Measurements from ENCODE around the gene TTC8. TPM values are rescaled to one million over a fixed set of nuclear protein-coding genes. Genes with fewer than 3 reads are reported as not detected.

TTC8 gene
- total RNA-seq, 1 experiment from 2014 or later = 23.9 TPM

- peaks cover 45% of the 10 kb centered on the region for H3K4me1 Mint-ChIP-seq (ENCODE audit: insufficient read depth, unreplicated experiment)
- CTCF ChIA-PET = no interaction called here
- no peaks in the 10 kb centered on the region for H3K27me3 Mint-ChIP-seq (ENCODE audit: insufficient read depth, unreplicated experiment)
- no peak overlapping the region for H3K4me3 Mint-ChIP-seq (ENCODE audit: unreplicated experiment)
- BruUV-seq (replicated peaks) = no TSS peak
- TF ChIP-seq, protein P1, sequence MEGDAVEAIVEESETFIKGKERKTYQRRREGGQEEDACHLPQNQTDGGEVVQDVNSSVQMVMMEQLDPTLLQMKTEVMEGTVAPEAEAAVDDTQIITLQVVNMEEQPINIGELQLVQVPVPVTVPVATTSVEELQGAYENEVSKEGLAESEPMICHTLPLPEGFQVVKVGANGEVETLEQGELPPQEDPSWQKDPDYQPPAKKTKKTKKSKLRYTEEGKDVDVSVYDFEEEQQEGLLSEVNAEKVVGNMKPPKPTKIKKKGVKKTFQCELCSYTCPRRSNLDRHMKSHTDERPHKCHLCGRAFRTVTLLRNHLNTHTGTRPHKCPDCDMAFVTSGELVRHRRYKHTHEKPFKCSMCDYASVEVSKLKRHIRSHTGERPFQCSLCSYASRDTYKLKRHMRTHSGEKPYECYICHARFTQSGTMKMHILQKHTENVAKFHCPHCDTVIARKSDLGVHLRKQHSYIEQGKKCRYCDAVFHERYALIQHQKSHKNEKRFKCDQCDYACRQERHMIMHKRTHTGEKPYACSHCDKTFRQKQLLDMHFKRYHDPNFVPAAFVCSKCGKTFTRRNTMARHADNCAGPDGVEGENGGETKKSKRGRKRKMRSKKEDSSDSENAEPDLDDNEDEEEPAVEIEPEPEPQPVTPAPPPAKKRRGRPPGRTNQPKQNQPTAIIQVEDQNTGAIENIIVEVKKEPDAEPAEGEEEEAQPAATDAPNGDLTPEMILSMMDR (IDR thresholded peaks at IDR 0.05; ENCODE audit: unreplicated experiment) = no peak
- peaks cover 8% of the 10 kb centered on the region for H3K36me3 Mint-ChIP-seq (ENCODE audit: insufficient read depth, unreplicated experiment)
- DNase-seq (ENCODE audit: unreplicated experiment) = no peak
- POLR2A ChIA-PET = interaction anchor here (0.7 to 1.9 kb wide), 2 partner anchors 11 to 144 kb away, joined by 3 to 14 read pairs; partner anchors contain the start of gene TTC8
- intact Hi-C loops (cut with micrococcal nuclease) = no loop called here
- no peaks in the 10 kb centered on the region for H3K9me3 Mint-ChIP-seq (ENCODE audit: unreplicated experiment)
- no peak overlapping the region for H3K27ac Mint-ChIP-seq (ENCODE audit: low read depth, unreplicated experiment)
Measured at GRCh38 chr14:88835661-88836060, 11.2 kb downstream of the TTC8 start.

DNA sequence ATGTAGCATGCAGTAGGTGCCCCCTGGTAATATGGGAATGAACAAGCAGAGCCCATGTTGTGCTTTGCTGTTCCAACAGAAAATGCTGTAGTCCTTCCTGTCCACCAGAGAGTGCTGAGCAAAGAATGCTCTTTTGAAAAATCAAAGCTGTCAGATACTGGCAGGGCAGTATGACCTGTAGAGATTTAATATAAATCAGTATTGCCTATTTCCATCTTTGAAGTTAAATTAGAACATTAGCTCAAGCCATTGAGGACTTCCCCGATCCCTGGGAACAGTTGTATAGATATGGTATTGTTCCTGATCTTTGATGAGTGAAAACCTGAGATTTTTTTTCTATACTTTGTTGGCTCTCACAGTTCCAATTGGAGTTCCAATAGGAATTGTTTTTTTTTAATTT lies 13.0 kb downstream of the TTC8 start:
- no peak for DNase-seq (ENCODE audit: unreplicated experiment)
- BruUV-seq (replicated peaks) = no TSS peak
- Mint-ChIP-seq H3K27ac (ENCODE audit: low read depth, unreplicated experiment) (no peak overlapping the region), H3K4me1 (ENCODE audit: insufficient read depth, unreplicated experiment) (peaks cover 39% of the 10 kb centered on the region), H3K27me3 (ENCODE audit: insufficient read depth, unreplicated experiment) (no peaks in the 10 kb centered on the region), H3K36me3 (ENCODE audit: insufficient read depth, unreplicated experiment) (peaks cover 4% of the 10 kb centered on the region), H3K9me3 (ENCODE audit: unreplicated experiment) (no peaks in the 10 kb centered on the region), H3K4me3 (ENCODE audit: unreplicated experiment) (no peak overlapping the region)
- TF ChIP-seq, protein P1 (IDR thresholded peaks at IDR 0.05; ENCODE audit: unreplicated experiment) = no peak
- intact Hi-C loops (cut with micrococcal nuclease) = no loop called here
- CTCF ChIA-PET = interaction anchor here (1.4 to 1.9 kb wide), 2 partner anchors 31 to 170 kb away, joined by 4 to 6 read pairs; no protein-coding TSS in a partner anchor
- POLR2A ChIA-PET = interaction anchor here (0.9 to 3.4 kb wide), 2 partner anchors 13 to 45 kb away, joined by 3 to 26 read pairs; partner anchors contain the start of genes EML5 and TTC8

DNA sequence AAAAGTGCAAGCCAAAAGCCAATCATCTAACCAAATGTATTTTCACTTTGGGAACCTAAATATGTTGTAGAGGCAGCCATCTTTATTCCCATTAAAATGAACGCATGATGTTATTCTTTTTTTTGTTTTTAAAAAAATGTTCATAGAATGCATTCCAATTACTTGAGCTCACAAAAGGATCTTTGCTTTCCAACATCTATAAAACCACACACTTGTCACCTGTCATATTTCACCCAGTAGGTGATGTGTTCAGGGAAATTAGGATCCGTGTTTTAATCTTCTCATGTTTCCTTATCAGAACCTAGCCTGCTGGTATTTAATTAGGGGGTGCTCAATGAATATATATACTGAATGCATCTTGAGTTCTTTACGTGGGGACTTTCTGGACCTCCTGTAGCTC lies 13.6 kb downstream of the TTC8 start:
- no peak for DNase-seq (ENCODE audit: unreplicated experiment)
- H3K4me3 Mint-ChIP-seq (ENCODE audit: unreplicated experiment) = no peak overlapping the region
- intact Hi-C loops (cut with micrococcal nuclease) = no loop called here
- CTCF ChIA-PET = interaction anchor here (0.7 to 1.9 kb wide), 4 partner anchors 8 to 171 kb away, joined by 3 to 6 read pairs (median 4); no protein-coding TSS in a partner anchor
- BruUV-seq (replicated peaks) = no TSS peak
- H3K9me3 Mint-ChIP-seq (ENCODE audit: unreplicated experiment) = no peaks in the 10 kb centered on the region
- no peaks in the 10 kb centered on the region for H3K27me3 Mint-ChIP-seq (ENCODE audit: insufficient read depth, unreplicated experiment)
- H3K27ac Mint-ChIP-seq (ENCODE audit: low read depth, unreplicated experiment) = no peak overlapping the region
- TF ChIP-seq, protein P1 (IDR thresholded peaks at IDR 0.05; ENCODE audit: unreplicated experiment) = no peak
- peaks cover 34% of the 10 kb centered on the region for H3K4me1 Mint-ChIP-seq (ENCODE audit: insufficient read depth, unreplicated experiment)
- H3K36me3 Mint-ChIP-seq (ENCODE audit: insufficient read depth, unreplicated experiment) = peaks cover 4% of the 10 kb centered on the region
- POLR2A ChIA-PET = interaction anchor here (0.9 to 3.4 kb wide), 2 partner anchors 13 to 45 kb away, joined by 3 to 26 read pairs; partner anchors contain the start of genes EML5 and TTC8

GRCh38 chr14:88840926-88841325 lies 16.5 kb downstream of the TTC8 start:
- Mint-ChIP-seq H3K9me3 (ENCODE audit: unreplicated experiment) (no peaks in the 10 kb centered on the region), H3K4me3 (ENCODE audit: unreplicated experiment) (no peak overlapping the region), H3K27ac (ENCODE audit: low read depth, unreplicated experiment) (peak overlapping the region; percentile 2), H3K36me3 (ENCODE audit: insufficient read depth, unreplicated experiment) (peaks cover 21% of the 10 kb centered on the region), H3K4me1 (ENCODE audit: insufficient read depth, unreplicated experiment) (peaks cover 19% of the 10 kb centered on the region), H3K27me3 (ENCODE audit: insufficient read depth, unreplicated experiment) (no peaks in the 10 kb centered on the region)
- intact Hi-C loops (cut with micrococcal nuclease) = no loop called here
- POLR2A ChIA-PET = interaction anchor here (0.8 kb wide), 1 partner anchor 16 kb away, joined by 4 read pairs; the partner anchor contains the start of gene TTC8
- CTCF ChIA-PET = interaction anchor here (0.6 to 2.1 kb wide), 2 partner anchors 173 to 536 kb away, joined by 3 to 9 read pairs; no protein-coding TSS in a partner anchor
- DNase-seq (ENCODE audit: unreplicated experiment) = no peak
- no TSS peak for BruUV-seq (replicated peaks)
- TF ChIP-seq, protein P1 (IDR thresholded peaks at IDR 0.05; ENCODE audit: unreplicated experiment) = no peak

All from MCF 10A (cell line).